Measurements from ENCODE around the gene KRT20.

The KRT20 gene

DNA sequence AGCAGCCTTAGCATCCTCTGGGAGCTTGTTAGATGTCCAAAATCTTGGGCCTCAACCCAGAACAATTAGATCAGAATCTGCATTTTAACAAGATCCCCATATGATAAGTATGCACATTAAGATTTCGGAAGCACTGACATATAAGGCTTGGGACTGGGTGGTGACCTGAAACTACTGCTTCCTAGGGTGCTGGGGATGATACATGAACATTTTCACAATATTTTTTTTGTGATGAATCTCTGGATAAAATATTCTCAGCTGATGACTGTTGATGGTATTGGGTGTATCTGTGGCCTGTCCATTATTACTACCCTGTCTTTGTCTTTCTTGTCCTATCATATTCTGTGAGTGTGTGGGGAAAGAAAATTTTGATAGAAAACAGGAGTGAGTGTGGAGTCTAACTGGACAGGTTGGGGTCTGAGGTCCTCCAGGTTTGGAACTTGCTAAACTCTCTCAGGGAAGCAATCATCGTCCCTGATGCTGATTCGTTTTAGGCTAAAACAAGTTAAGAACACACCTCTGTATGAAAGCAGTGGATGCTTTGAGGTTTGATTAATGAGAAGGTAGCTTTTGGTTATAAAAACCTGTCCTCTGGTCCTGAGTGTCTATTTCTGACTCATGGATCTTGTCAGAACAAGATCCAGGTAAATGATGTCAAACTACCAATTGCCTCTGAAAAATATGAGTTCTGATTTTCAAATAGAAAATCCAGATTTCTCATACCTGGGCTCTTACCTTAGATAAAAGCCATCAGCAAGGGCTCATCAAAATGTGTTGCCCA, 29.2 kb upstream of the KRT20 start:
- H3K4me1 ChIP-seq (ENCODE audit: control insufficient read depth, insufficient read depth, low read length, unreplicated experiment) = peaks cover 38% of the 10 kb centered on the region
- H3K27me3 ChIP-seq (ENCODE audit: insufficient read depth, low read length) = no peaks in the 10 kb centered on the region
- H3K27ac ChIP-seq (ENCODE audit: low read depth, low read length) = peak overlapping the region; percentile 99

DNA sequence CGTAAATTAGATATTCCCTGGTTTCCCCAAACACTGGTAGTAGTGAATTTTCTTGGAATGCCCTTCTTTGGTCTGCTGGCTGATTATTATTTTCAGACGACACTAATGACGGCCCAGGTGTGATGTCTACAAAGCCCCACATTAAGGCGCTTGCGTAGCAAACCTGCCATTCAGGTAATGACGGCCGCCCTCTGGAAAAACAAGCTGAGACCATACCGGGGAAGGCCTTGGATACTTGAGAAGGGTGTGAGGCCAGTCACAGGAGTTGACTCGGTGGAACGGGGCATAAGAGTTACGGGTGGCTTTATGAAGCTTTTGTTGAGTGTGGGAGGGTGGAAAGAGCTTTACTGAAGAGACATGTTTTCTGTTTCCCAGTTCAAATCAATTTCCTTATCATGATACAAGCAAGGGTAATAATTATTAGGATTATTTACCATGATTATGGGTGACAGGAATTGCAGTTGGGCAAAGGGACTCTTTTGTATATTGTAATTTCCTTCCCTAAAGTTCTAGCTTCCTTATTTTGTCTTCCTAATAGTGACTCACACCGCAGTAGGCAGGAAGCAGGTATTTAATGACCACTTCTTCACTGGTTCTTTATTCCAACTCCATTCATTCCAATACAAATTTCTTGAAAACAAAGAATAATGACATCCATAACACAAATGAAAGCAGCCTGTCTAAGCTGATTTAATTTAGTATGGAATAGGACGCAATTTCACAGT, 27.6 kb upstream of the KRT20 start:
- H3K79me2 ChIP-seq (ENCODE audit: control insufficient read depth, insufficient read depth, low read length, unreplicated experiment) = no peaks in the 10 kb centered on the region
- H2AFZ ChIP-seq (ENCODE audit: low read length, unreplicated experiment) = no peak overlapping the region
- H3K36me3 ChIP-seq (ENCODE audit: insufficient read depth, low read length) = no peaks in the 10 kb centered on the region
- no peak overlapping the region for H3K4me3 ChIP-seq (ENCODE audit: low read depth, low read length)
- H3K27me3 ChIP-seq (ENCODE audit: insufficient read depth, low read length) = no peaks in the 10 kb centered on the region
- peaks cover 38% of the 10 kb centered on the region for H3K4me1 ChIP-seq (ENCODE audit: control insufficient read depth, insufficient read depth, low read length, unreplicated experiment)
- H3K27ac ChIP-seq (ENCODE audit: low read depth, low read length) = no peak overlapping the region

More for the DNA sequence above, 29.2 kb upstream of the KRT20 start:
- Histone ChIP-seq H3K36me3 (ENCODE audit: insufficient read depth, low read length) (no peaks in the 10 kb centered on the region), H3K4me3 (ENCODE audit: low read depth, low read length) (no peak overlapping the region), H2AFZ (ENCODE audit: low read length, unreplicated experiment) (no peak overlapping the region), H3K79me2 (ENCODE audit: control insufficient read depth, insufficient read depth, low read length, unreplicated experiment) (no peaks in the 10 kb centered on the region)

DNA sequence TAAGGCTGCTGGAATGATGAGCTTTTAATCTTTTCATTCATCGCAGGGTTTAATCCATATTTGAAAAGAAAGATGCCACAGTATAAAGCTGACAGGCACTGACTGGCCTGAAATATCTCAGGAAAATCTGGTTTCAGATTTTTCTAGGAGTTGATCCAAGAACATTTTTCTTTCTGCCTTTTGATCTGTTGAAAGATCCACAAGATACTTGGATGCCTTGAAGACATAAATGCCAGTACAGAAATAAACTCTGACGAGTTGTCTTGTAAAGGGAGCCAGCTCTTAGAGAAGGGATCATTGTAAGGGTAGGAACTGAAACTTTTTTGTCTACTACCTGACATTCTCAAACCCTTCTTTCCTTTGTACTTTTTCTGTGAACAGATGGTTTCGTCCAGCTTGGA, 25.4 kb upstream of the KRT20 start:
- peak overlapping the region; percentile 94 for H3K27ac ChIP-seq (ENCODE audit: low read depth, low read length)
- H3K36me3 ChIP-seq (ENCODE audit: insufficient read depth, low read length) = no peaks in the 10 kb centered on the region
- H3K79me2 ChIP-seq (ENCODE audit: control insufficient read depth, insufficient read depth, low read length, unreplicated experiment) = no peaks in the 10 kb centered on the region
- H3K4me3 ChIP-seq (ENCODE audit: low read depth, low read length) = peak overlapping the region; percentile 45
- H2AFZ ChIP-seq (ENCODE audit: low read length, unreplicated experiment) = peak overlapping the region; percentile 66
- no peaks in the 10 kb centered on the region for H3K27me3 ChIP-seq (ENCODE audit: insufficient read depth, low read length)
- peaks cover 27% of the 10 kb centered on the region for H3K4me1 ChIP-seq (ENCODE audit: control insufficient read depth, insufficient read depth, low read length, unreplicated experiment)

DNA sequence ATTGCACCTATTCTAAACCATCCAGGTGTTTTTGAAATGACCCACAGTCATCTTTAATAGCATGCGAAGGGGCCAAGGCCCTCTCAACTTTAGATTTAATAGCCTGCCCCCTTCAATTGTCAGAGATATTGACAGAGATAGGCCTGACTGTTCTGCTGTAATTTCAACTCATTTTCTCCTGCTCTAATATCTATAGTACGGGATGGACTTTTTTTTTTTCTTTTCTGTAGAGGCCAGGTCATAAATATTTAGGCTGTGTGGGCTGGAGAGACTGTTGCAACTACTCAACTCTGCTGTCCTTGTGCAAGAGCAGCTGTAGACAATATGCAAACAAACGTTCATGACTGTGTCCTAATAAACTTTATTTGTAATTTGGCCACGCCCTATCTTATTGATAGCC, 24.7 kb upstream of the KRT20 start:
- H3K27ac ChIP-seq (ENCODE audit: low read depth, low read length) = peak overlapping the region; percentile 94
- no peaks in the 10 kb centered on the region for H3K79me2 ChIP-seq (ENCODE audit: control insufficient read depth, insufficient read depth, low read length, unreplicated experiment)
- H3K36me3 ChIP-seq (ENCODE audit: insufficient read depth, low read length) = no peaks in the 10 kb centered on the region
- no peaks in the 10 kb centered on the region for H3K27me3 ChIP-seq (ENCODE audit: insufficient read depth, low read length)
- H3K4me1 ChIP-seq (ENCODE audit: control insufficient read depth, insufficient read depth, low read length, unreplicated experiment) = peaks cover 22% of the 10 kb centered on the region
- H2AFZ ChIP-seq (ENCODE audit: low read length, unreplicated experiment) = peak overlapping the region; percentile 66
- peak overlapping the region; percentile 45 for H3K4me3 ChIP-seq (ENCODE audit: low read depth, low read length)

DNA sequence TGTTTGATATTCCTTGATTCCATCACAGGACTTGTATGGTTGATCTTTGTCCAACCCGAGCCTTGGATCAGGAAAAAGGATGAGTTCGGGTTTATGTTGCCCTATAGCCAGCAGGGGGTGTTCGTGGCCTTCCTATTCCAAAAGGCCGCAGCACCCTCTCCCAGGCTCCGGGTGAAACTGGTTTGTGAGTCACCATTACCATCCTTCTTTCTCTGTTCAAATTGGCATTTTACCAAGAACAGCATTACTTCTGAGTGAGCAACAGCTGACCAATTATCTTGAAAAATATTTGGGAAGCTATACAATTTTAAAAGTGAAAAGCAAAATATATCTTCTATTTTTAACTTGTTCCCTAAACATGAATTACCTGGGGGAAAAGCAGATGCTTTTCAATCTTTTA, 24.3 kb upstream of the KRT20 start:
- Histone ChIP-seq H3K4me3 (ENCODE audit: low read depth, low read length) (peak overlapping the region; percentile 45; the same call in 1 of the 2 replicates), H3K27ac (ENCODE audit: low read depth, low read length) (peak overlapping the region; percentile 94), H3K27me3 (ENCODE audit: insufficient read depth, low read length) (no peaks in the 10 kb centered on the region), H3K79me2 (ENCODE audit: control insufficient read depth, insufficient read depth, low read length, unreplicated experiment) (no peaks in the 10 kb centered on the region), H3K36me3 (ENCODE audit: insufficient read depth, low read length) (no peaks in the 10 kb centered on the region), H2AFZ (ENCODE audit: low read length, unreplicated experiment) (no peak overlapping the region), H3K4me1 (ENCODE audit: control insufficient read depth, insufficient read depth, low read length, unreplicated experiment) (peaks cover 18% of the 10 kb centered on the region)

DNA sequence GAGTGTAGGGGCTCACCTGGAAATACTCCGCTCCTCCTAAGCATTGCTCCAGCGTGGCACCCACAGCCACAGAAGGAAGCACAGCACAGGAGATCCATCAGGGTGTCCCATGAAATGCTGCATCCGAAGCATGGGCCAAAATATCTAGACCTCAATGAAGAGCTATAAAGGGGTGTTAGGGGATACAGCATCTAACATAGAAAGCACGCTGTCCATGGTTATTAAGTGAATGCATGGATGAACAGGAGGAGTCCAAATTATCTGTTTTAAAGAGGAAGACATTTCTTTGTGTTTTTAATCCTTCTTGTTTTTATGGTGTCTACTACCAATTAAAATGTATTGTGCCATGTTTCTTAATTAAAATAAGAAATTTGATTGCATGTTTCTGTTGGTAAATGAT, 21.6 kb upstream of the KRT20 start:
- no peak overlapping the region for H3K27ac ChIP-seq (ENCODE audit: low read depth, low read length)
- H3K79me2 ChIP-seq (ENCODE audit: control insufficient read depth, insufficient read depth, low read length, unreplicated experiment) = no peaks in the 10 kb centered on the region
- H3K4me1 ChIP-seq (ENCODE audit: control insufficient read depth, insufficient read depth, low read length, unreplicated experiment) = peaks cover 39% of the 10 kb centered on the region
- no peak overlapping the region for H2AFZ ChIP-seq (ENCODE audit: low read length, unreplicated experiment)
- H3K36me3 ChIP-seq (ENCODE audit: insufficient read depth, low read length) = no peaks in the 10 kb centered on the region
- H3K27me3 ChIP-seq (ENCODE audit: insufficient read depth, low read length) = no peaks in the 10 kb centered on the region
- H3K4me3 ChIP-seq (ENCODE audit: low read depth, low read length) = no peak overlapping the region

DNA sequence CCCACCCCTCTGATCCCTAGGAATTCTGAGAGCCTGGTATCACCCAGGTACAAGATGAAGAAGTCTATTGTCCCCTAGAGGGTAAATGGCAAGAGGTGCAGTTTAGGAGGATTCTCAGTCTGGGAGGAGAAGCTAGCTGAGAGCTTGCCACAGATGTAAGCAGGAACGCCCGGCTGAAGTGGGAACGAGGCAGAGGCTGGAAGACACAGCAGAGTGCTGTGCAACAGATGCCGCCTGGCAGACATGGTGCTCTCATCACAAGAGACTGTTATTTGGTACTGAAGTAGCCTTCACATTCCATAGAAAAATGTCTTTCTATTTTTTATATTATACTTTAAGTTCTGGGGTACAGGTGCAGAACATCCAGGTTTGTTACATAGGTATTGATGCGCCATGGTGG, 20.3 kb upstream of the KRT20 start:
- H2AFZ ChIP-seq (ENCODE audit: low read length, unreplicated experiment) = no peak overlapping the region
- no peak overlapping the region for H3K4me3 ChIP-seq (ENCODE audit: low read depth, low read length)
- no peaks in the 10 kb centered on the region for H3K27me3 ChIP-seq (ENCODE audit: insufficient read depth, low read length)
- H3K27ac ChIP-seq (ENCODE audit: low read depth, low read length) = no peak overlapping the region
- H3K79me2 ChIP-seq (ENCODE audit: control insufficient read depth, insufficient read depth, low read length, unreplicated experiment) = no peaks in the 10 kb centered on the region
- H3K4me1 ChIP-seq (ENCODE audit: control insufficient read depth, insufficient read depth, low read length, unreplicated experiment) = peaks cover 32% of the 10 kb centered on the region
- no peaks in the 10 kb centered on the region for H3K36me3 ChIP-seq (ENCODE audit: insufficient read depth, low read length)

DNA sequence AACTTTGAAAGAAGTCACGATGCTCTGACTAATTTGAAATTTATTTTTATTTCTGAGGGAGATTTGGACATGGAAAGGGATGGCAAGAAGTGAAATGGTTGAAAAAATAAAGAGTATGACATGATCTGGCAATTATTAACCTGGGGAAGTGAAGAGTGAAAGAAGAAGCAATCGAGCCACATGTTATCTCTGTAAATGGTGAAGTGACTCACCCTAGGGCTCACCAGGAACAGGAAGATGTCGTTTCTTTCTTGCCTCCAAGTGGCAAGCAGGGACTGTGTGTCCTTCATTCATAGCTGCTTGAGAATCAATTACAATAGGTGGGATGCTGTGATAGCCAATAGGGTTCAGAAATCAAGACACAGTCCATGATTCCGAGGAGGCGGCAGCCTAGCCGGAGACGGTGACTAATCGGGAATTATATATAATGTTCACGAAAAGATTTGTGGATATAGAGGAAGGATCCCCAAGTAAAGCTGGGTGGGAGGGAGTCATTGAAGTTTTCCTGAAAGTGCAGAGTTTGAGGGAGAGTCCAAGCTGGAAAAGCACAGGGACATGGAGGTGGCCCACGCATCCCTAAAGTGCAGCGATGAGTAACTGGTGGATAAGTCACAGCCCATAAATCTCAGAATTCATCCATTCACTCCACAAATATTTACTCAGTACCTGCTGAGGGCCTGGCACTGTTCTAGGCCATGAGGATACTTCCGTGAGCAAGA, 18.2 kb upstream of the KRT20 start:
- H3K36me3 ChIP-seq (ENCODE audit: insufficient read depth, low read length) = no peaks in the 10 kb centered on the region
- no peaks in the 10 kb centered on the region for H3K79me2 ChIP-seq (ENCODE audit: control insufficient read depth, insufficient read depth, low read length, unreplicated experiment)
- H3K27me3 ChIP-seq (ENCODE audit: insufficient read depth, low read length) = no peaks in the 10 kb centered on the region
- H3K4me1 ChIP-seq (ENCODE audit: control insufficient read depth, insufficient read depth, low read length, unreplicated experiment) = peaks cover 22% of the 10 kb centered on the region
- H3K27ac ChIP-seq (ENCODE audit: low read depth, low read length) = peak overlapping the region; percentile 73
- H3K4me3 ChIP-seq (ENCODE audit: low read depth, low read length) = peak overlapping the region; percentile 31; the same call in 1 of the 2 replicates
- peak overlapping the region; percentile 19 for H2AFZ ChIP-seq (ENCODE audit: low read length, unreplicated experiment)

DNA sequence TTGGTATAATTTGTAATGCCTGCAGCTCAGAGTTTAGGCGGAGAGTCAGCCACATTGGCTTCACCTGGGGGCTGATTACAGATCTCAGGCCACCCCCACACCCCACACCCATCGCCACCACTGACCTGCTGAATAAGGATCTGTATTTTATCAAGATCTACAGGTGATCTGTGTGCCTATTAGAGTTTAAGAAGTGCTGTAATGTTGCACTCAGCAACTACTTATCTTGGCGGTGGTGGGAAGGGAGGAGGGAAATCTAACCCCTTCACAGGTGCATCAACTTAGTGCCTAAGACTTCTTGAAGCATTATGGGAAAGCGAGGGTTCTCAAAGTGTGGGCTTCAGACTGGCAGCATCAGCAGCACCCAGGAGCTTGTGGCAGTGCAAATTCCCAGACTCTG, 17.5 kb upstream of the KRT20 start:
- no peaks in the 10 kb centered on the region for H3K36me3 ChIP-seq (ENCODE audit: insufficient read depth, low read length)
- no peaks in the 10 kb centered on the region for H3K79me2 ChIP-seq (ENCODE audit: control insufficient read depth, insufficient read depth, low read length, unreplicated experiment)
- peak overlapping the region; percentile 19 for H2AFZ ChIP-seq (ENCODE audit: low read length, unreplicated experiment)
- peak overlapping the region; percentile 73 for H3K27ac ChIP-seq (ENCODE audit: low read depth, low read length)
- H3K4me1 ChIP-seq (ENCODE audit: control insufficient read depth, insufficient read depth, low read length, unreplicated experiment) = peaks cover 22% of the 10 kb centered on the region
- 0 out of 2 replicates have a peak overlapping the region, but pooled peaks have one; percentile 31 for H3K4me3 ChIP-seq (ENCODE audit: low read depth, low read length)
- H3K27me3 ChIP-seq (ENCODE audit: insufficient read depth, low read length) = no peaks in the 10 kb centered on the region

DNA sequence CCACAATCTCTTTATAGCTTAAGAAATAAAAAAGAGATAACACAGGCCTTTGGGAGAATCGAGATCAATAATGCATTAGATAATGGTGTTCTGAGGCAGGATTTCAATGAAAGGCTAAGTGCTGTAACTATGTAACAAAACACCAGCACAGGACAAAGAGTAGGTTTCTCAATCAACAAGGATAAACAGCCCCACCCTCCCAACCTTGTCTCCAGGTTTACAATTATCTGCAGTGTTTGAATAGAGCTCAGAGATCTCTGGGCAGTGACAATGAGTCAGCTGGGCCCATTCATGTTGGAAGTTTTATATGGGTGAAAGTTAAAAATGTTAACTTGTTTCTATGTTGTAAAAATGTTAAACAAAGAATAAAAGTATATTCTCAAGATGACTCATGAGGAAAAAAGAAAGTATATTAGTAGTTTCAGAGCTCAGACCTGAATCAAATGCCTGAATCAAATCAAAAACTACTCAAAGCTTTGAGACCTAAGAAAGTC, 17.0 kb upstream of the KRT20 start:
- H3K36me3 ChIP-seq (ENCODE audit: insufficient read depth, low read length) = no peaks in the 10 kb centered on the region
- peaks cover 22% of the 10 kb centered on the region for H3K4me1 ChIP-seq (ENCODE audit: control insufficient read depth, insufficient read depth, low read length, unreplicated experiment)
- no peaks in the 10 kb centered on the region for H3K79me2 ChIP-seq (ENCODE audit: control insufficient read depth, insufficient read depth, low read length, unreplicated experiment)
- no peak overlapping the region for H2AFZ ChIP-seq (ENCODE audit: low read length, unreplicated experiment)
- H3K27ac ChIP-seq (ENCODE audit: low read depth, low read length) = peak overlapping the region; percentile 73
- H3K27me3 ChIP-seq (ENCODE audit: insufficient read depth, low read length) = no peaks in the 10 kb centered on the region
- no peak overlapping the region for H3K4me3 ChIP-seq (ENCODE audit: low read depth, low read length)
